PC-9 (cell line): ENCODE results near the gene NXPH1.

Experiments
- EZH2 ChIP-seq: fragments of 200-600 bp; sonication (generic); IDR thresholded peaks from 2 replicates; pipeline ENCODE4 v1.8.0; 2017; ENCODE audit warnings: antibody characterized with exemption, low read depth
- TF ChIP-seq, protein P1 (sequence below): fragments of 200-600 bp; sonication (generic); conservative IDR thresholded peaks from 2 replicates; pipeline ENCODE4 v1.6.1; 2017; ENCODE audit warnings: mixed run types, antibody characterized with exemption, mild to moderate bottlenecking, moderate library complexity

DNA sequence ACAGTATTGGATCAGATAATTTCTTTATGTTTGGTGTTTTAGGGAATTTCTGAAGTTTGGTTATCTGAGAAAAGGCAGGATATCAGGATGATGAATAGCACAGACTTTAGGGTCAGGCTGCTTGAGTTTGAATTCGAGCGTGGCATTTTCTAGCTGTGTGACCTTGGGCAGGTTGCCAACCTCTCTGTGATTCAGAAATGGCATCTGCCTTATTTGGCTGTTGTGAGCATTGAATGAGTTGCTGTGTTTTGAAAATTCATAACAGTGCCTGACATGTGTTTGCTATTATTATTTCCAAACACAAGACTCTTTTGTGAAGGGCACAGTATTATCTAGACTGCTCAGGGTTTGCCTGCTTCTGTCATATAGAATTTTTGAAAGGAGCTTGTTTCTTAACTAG is 66.9 kb downstream of the NXPH1 start:
- TF ChIP-seq, protein P1, sequence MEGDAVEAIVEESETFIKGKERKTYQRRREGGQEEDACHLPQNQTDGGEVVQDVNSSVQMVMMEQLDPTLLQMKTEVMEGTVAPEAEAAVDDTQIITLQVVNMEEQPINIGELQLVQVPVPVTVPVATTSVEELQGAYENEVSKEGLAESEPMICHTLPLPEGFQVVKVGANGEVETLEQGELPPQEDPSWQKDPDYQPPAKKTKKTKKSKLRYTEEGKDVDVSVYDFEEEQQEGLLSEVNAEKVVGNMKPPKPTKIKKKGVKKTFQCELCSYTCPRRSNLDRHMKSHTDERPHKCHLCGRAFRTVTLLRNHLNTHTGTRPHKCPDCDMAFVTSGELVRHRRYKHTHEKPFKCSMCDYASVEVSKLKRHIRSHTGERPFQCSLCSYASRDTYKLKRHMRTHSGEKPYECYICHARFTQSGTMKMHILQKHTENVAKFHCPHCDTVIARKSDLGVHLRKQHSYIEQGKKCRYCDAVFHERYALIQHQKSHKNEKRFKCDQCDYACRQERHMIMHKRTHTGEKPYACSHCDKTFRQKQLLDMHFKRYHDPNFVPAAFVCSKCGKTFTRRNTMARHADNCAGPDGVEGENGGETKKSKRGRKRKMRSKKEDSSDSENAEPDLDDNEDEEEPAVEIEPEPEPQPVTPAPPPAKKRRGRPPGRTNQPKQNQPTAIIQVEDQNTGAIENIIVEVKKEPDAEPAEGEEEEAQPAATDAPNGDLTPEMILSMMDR: no peak
- TF ChIP-seq EZH2: no peak
